Mesendoderm (in vitro differentiated cells): ENCODE results near the gene GRIFIN.

Experiments
- DNase-seq: peaks from one replicate; pipeline ENCODE4 v3.0.0; 2013
- H2AK5ac ChIP-seq: 2 replicates; pipeline ENCODE4 v1.6.1; 2013; ENCODE audit warnings: low read length, inconsistent platforms
- H2BK120ac ChIP-seq: 2 replicates; pipeline ENCODE4 v1.6.1; 2013; ENCODE audit warnings: low read depth, mild to moderate bottlenecking, low read length, moderate library complexity, mixed read lengths
- H2BK15ac ChIP-seq: replicated peaks from 2 replicates; pipeline ENCODE4 v1.6.1; 2013; ENCODE audit warnings: low read depth, mild to moderate bottlenecking, moderate library complexity
- H2BK5ac ChIP-seq: 2 replicates; pipeline ENCODE4 v1.6.1; 2013; ENCODE audit warnings: low read length, inconsistent platforms
- H3K18ac ChIP-seq: 2 replicates; pipeline ENCODE4 v1.6.1; 2013; ENCODE audit warnings: mild to moderate bottlenecking, low read length, mixed read lengths
- H3K23ac ChIP-seq: one replicate; pipeline ENCODE4 v1.6.1; 2013; ENCODE audit warnings: low read length
- H3K27ac ChIP-seq: 2 replicates; pipeline ENCODE4 v1.5.1; 2013; ENCODE audit warnings: low read depth, mild to moderate bottlenecking, inconsistent platforms, low read length, moderate library complexity
- H3K27me3 ChIP-seq: 2 replicates; pipeline ENCODE4 v1.6.1; 2013; ENCODE audit warnings: low read length, control low read depth, mild to moderate bottlenecking, inconsistent platforms; ENCODE audit not compliant: insufficient read depth, poor library complexity
- H3K36me3 ChIP-seq: 2 replicates; pipeline ENCODE4 v1.6.1; 2013; ENCODE audit warnings: low read length, inconsistent platforms; ENCODE audit not compliant: control insufficient read depth, insufficient read depth
- H3K4ac ChIP-seq: one replicate; pipeline ENCODE4 v1.6.1; 2013; ENCODE audit warnings: low read depth, mild to moderate bottlenecking, low read length, moderate library complexity
- H3K4me1 ChIP-seq: 2 replicates; pipeline ENCODE4 v1.6.1; 2013; ENCODE audit warnings: low read depth, low read length, inconsistent platforms; ENCODE audit not compliant: control insufficient read depth
- H3K4me2 ChIP-seq: 2 replicates; pipeline ENCODE4 v1.6.1; 2013; ENCODE audit warnings: low read length
- H3K4me3 ChIP-seq: 2 replicates; pipeline ENCODE4 v1.5.1; 2013; ENCODE audit warnings: mild to moderate bottlenecking, low read length
- H3K56ac ChIP-seq: one replicate; pipeline ENCODE4 v1.6.1; 2013; ENCODE audit warnings: low read length
- H3K79me1 ChIP-seq: 2 replicates; pipeline ENCODE4 v1.6.1; 2013; ENCODE audit warnings: low read length, inconsistent platforms
- H3K79me2 ChIP-seq: 2 replicates; pipeline ENCODE4 v1.6.1; 2013; ENCODE audit warnings: mild to moderate bottlenecking, low read length; ENCODE audit not compliant: control insufficient read depth, insufficient read depth
- H3K9ac ChIP-seq: 2 replicates; pipeline ENCODE4 v1.6.1; 2013; ENCODE audit warnings: low read length, inconsistent platforms
- H4K5ac ChIP-seq: one replicate; pipeline ENCODE4 v1.6.1; 2013; ENCODE audit warnings: low read length
- H4K8ac ChIP-seq: one replicate; pipeline ENCODE4 v1.6.1; 2013; ENCODE audit warnings: low read depth, mild to moderate bottlenecking, control low read depth, low read length, moderate library complexity
- WGBS: extraction: QIAGEN DNeasy Blood & Tissue Kit; methylation state at CpG from one replicate; pipeline ENCODE4 v1.1.7; 2013; ENCODE audit warnings: low lambda C conversion rate, missing lambda C conversion rate; ENCODE audit not compliant: insufficient coverage; ENCODE audit errors: extremely low coverage; 5-methylcytosine and 5-hydroxymethylcytosine counted together

GRIFIN gene

GRCh38 chr7:2510909-2511768 is 34.9 kb upstream of the GRIFIN start:
- H3K36me3 ChIP-seq: no peaks in the 10 kb centered on the region

GRCh38 chr7:2510130-2510776 is 34.1 kb upstream of the GRIFIN start:
- Histone ChIP-seq H3K4ac (no peak overlapping the region), H3K4me3 (no peak overlapping the region), H2BK5ac (no peak overlapping the region), H3K4me2 (no peak overlapping the region), H3K36me3 (no peaks in the 10 kb centered on the region), H2AK5ac (no peak overlapping the region), H3K27me3 (no peaks in the 10 kb centered on the region), H4K8ac (no peak overlapping the region), H2BK15ac (no peak overlapping the region), H3K79me2 (no peaks in the 10 kb centered on the region), H3K9ac (no peak overlapping the region), H3K79me1 (no peaks in the 10 kb centered on the region), H2BK120ac (no peak overlapping the region), H3K27ac (no peak overlapping the region), H3K18ac (no peak overlapping the region), H3K23ac (no peak overlapping the region), H3K56ac (peak overlapping the region; percentile 15), H4K5ac (no peak overlapping the region), H3K4me1 (no peaks in the 10 kb centered on the region)
- no peak for DNase-seq
- no CpG with 5 or more reads among the region's 13 CpGs for whole genome bisulfite sequencing

More at GRCh38 chr7:2510909-2511768, 34.9 kb upstream of the GRIFIN start:
- H3K56ac ChIP-seq: no peak overlapping the region
- no peak overlapping the region for H2BK5ac ChIP-seq
- H3K9ac ChIP-seq: no peak overlapping the region
- H3K27me3 ChIP-seq: no peaks in the 10 kb centered on the region
- no peak overlapping the region for H2AK5ac ChIP-seq
- no peak overlapping the region for H4K5ac ChIP-seq
- no peaks in the 10 kb centered on the region for H3K79me2 ChIP-seq
- H4K8ac ChIP-seq: no peak overlapping the region
- no CpG with 5 or more reads among the region's 27 CpGs for WGBS
- no peak overlapping the region for H3K23ac ChIP-seq
- no peak overlapping the region for H3K27ac ChIP-seq
- no peak overlapping the region for H3K4ac ChIP-seq
- no peak overlapping the region for H3K18ac ChIP-seq
- no peak overlapping the region for H3K4me2 ChIP-seq
- DNase-seq: no peak
- no peak overlapping the region for H3K4me3 ChIP-seq
- H3K4me1 ChIP-seq: no peaks in the 10 kb centered on the region
- no peak overlapping the region for H2BK15ac ChIP-seq
- no peaks in the 10 kb centered on the region for H3K79me1 ChIP-seq
- H2BK120ac ChIP-seq: no peak overlapping the region

- Histone ChIP-seq H3K27me3 (no peaks in the 10 kb centered on the region), H2BK5ac (no peak overlapping the region), H3K27ac (no peak overlapping the region), H3K23ac (no peak overlapping the region), H3K9ac (no peak overlapping the region), H2BK120ac (no peak overlapping the region), H3K56ac (no peak overlapping the region), H3K4ac (no peak overlapping the region), H3K79me2 (no peaks in the 10 kb centered on the region), H3K4me2 (no peak overlapping the region), H4K5ac (no peak overlapping the region), H3K18ac (no peak overlapping the region), H3K36me3 (no peaks in the 10 kb centered on the region), H2AK5ac (no peak overlapping the region), H3K79me1 (no peaks in the 10 kb centered on the region), H4K8ac (no peak overlapping the region), H2BK15ac (no peak overlapping the region), H3K4me3 (no peak overlapping the region), H3K4me1 (no peaks in the 10 kb centered on the region)
- no peak for DNase-seq
- WGBS: no CpG with 5 or more reads among the region's 23 CpGs
Observed at GRCh38 chr7:2509298-2509906, 33.2 kb upstream of the GRIFIN start.

GRCh38 chr7:2508327-2509215 is 32.4 kb upstream of the GRIFIN start:
- Histone ChIP-seq H4K5ac (no peak overlapping the region), H3K4me3 (no peak overlapping the region), H2BK15ac (no peak overlapping the region), H4K8ac (no peak overlapping the region), H3K23ac (no peak overlapping the region), H2AK5ac (no peak overlapping the region), H3K18ac (no peak overlapping the region), H3K79me2 (no peaks in the 10 kb centered on the region), H3K79me1 (no peaks in the 10 kb centered on the region), H3K36me3 (no peaks in the 10 kb centered on the region), H3K9ac (no peak overlapping the region), H3K27me3 (no peaks in the 10 kb centered on the region), H3K4me2 (no peak overlapping the region), H3K56ac (peak overlapping the region; percentile 49), H3K4ac (no peak overlapping the region), H2BK120ac (no peak overlapping the region), H2BK5ac (no peak overlapping the region), H3K27ac (no peak overlapping the region), H3K4me1 (no peaks in the 10 kb centered on the region)
- peak; percentile 41 for DNase-seq
- no CpG with 5 or more reads among the region's 43 CpGs for WGBS

- no peaks in the 10 kb centered on the region for H3K79me1 ChIP-seq
- H3K4me2 ChIP-seq: no peak overlapping the region
- H2BK5ac ChIP-seq: no peak overlapping the region
- H4K5ac ChIP-seq: no peak overlapping the region
- H3K79me2 ChIP-seq: no peaks in the 10 kb centered on the region
- DNase-seq: no peak
- no peak overlapping the region for H2BK15ac ChIP-seq
- no peak overlapping the region for H2AK5ac ChIP-seq
- H3K18ac ChIP-seq: no peak overlapping the region
- H3K4me3 ChIP-seq: no peak overlapping the region
- no peak overlapping the region for H3K56ac ChIP-seq
- no peak overlapping the region for H3K23ac ChIP-seq
- H3K4me1 ChIP-seq: no peaks in the 10 kb centered on the region
- no peak overlapping the region for H3K4ac ChIP-seq
- no peak overlapping the region for H3K27ac ChIP-seq
- H3K9ac ChIP-seq: no peak overlapping the region
- no peak overlapping the region for H4K8ac ChIP-seq
- no peak overlapping the region for H2BK120ac ChIP-seq
- no CpG with 5 or more reads among the region's 6 CpGs for WGBS
- no peaks in the 10 kb centered on the region for H3K27me3 ChIP-seq
- no peaks in the 10 kb centered on the region for H3K36me3 ChIP-seq
Observed at GRCh38 chr7:2507917-2508306, 31.7 kb upstream of the GRIFIN start.
